ENCODE measurements around the gene CRABP2. TPM values are rescaled to one million over a fixed set of nuclear protein-coding genes. Genes with fewer than 3 reads are reported as not detected.

The CRABP2 gene
- polyA plus RNA-seq, 2 of the 4 experiments (the other 2 are of a cell fraction): 1.7 to 15.6 TPM

DNA sequence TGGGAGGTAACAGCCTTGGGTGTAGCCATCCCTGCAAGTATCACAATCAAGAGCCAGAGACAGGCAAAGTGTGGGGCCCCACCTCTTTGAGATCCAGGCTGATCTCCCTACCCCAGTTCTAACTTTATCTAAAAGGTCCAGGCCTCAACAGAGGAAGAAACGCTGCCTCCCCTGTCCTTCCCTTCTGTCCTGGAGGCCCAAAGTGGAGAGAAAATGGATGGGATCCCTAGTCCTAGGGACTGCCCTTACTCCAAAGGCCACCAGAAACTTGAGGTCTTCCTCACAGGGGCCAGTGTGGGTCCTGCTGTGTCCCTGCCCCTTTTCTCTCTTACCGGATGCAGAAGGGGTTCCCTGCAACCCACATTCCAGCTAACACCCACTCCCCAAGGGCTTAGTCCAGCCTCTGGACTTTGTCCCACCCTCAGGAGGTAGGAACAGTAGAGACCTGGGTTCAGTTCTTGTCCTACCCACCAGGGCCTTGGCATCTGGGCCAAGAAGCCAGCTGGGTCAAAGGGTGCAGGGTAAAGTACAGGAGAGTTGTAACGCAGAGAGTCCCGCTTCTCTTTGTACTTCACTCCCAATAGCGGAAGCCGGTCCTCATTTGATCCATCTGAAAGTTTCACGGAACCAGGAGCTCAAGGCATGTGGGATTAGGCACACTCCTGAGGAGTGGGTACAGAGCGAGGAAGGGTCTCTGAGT lies 44.2 kb upstream of the CRABP2 start:
- ChIA-PET CTCF (interaction anchor here (1.1 to 5.4 kb wide), 4 partner anchors 23 to 142 kb away, joined by 3 to 36 read pairs (median 4); partner anchors contain the start of gene NTRK1), POLR2A (no interaction called here)
- WGBS (ENCODE audit: missing lambda C conversion rate): 5% methylated on average over 8 of the region's 8 CpGs
- ATAC-seq (peak in 1 of 2 experiments; percentile 3; a peak in 2 of 6 replicates), DNase-seq (ENCODE audit: low read depth in 1 of 2, low spot score in 1 of 2) (peak in 1 of 2 experiments; percentile 21), FAIRE-seq (no peak)
- no peaks in the 10 kb centered on the region for H3K9me3 ChIP-seq
- H3K4me3 ChIP-seq: peak overlapping the region; percentile 92
- H3K27ac ChIP-seq: peak overlapping the region; percentile 99 to 100
- peak overlapping the region; percentile 92 for H3K4me2 ChIP-seq
- H3K4me1 ChIP-seq: peaks cover 50% of the 10 kb centered on the region
- TF ChIP-seq POLR2AphosphoS2 (conservative IDR thresholded peaks at IDR 0.05; ENCODE audit: low read length): no peak
- TF ChIP-seq JUN (IDR thresholded peaks at IDR 0.05): no peak

DNA sequence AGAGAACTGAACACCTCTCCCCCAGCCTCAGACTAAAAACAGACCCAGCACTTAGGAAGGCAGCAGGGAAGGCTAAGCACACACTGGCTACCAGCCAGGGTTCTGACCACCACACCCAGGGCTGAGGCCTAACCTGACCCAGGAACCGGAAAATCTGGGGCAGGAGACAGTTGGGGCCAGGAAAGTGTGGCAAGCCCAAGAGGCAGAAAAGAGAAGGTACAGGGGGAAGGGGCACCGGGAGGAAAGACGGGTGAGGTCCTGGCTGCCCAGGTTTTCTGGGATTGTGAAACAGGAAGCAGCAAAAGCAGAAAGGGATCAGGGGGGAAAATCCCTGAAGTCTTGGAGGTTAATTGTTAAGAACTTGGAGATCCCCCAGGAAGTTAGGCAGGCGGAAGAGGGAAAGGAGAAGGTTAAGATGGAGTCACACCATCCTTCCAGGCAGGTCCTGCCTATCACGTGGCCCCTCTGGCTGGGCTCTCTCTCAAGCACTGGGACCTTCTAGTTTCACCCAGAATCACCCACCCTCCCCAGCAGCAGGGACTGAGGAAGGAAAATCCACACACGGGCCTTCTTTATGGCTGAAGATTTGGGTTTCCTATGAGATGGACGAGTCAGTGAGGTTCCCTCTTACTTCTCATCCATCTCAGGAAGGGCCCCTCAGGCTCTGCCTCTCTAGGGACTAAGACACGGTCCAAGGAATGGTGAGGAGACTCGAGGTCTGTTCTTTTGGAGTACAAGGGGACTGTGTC lies 43.5 kb upstream of the CRABP2 start:
- Histone ChIP-seq H3K4me1 (peaks cover 50% of the 10 kb centered on the region), H3K27ac (peak overlapping the region; percentile 99 to 100), H3K4me3 (peak overlapping the region; percentile 92), H3K9me3 (no peaks in the 10 kb centered on the region), H3K4me2 (peak overlapping the region; percentile 92)
- ChIA-PET POLR2A (no interaction called here), CTCF (interaction anchor here (1.6 to 10.5 kb wide), 3 partner anchors 23 to 59 kb away, joined by 8 to 130 read pairs (median 36); partner anchors contain the start of genes ISG20L2 and METTL25B)
- peak in 1 of 2 experiments; percentile 71 for DNase-seq (ENCODE audit: low read depth in 1 of 2, low spot score in 1 of 2)
- WGBS (ENCODE audit: missing lambda C conversion rate): 3% methylated on average over 9 of the region's 9 CpGs
- peak in 1 of 2 experiments; percentile 13; a peak in 3 of 6 replicates for ATAC-seq
- no peak for FAIRE-seq
- TF ChIP-seq ESRRA (IDR thresholded peaks at IDR 0.05; ENCODE audit: borderline replicate concordance, low read length) (no peak), RAD21 (conservative IDR thresholded peaks at IDR 0.05 in 1 of 2, IDR thresholded peaks at IDR 0.05 in 1 of 2) (no peak), ZNF302 (CRISPR knock-in tag; IDR thresholded peaks at IDR 0.05) (no peak), GATA3 (IDR thresholded peaks at IDR 0.05; ENCODE audit: borderline replicate concordance) (0 out of 2 replicates have a peak, but pooled peaks have one; percentile 5), TFCP2L1 (CRISPR knock-in tag; IDR thresholded peaks at IDR 0.05) (no peak), HEYL (CRISPR knock-in tag; IDR thresholded peaks at IDR 0.05) (no peak), SMC3 (IDR thresholded peaks at IDR 0.05) (no peak), CEBPB (IDR thresholded peaks at IDR 0.05) (peak in 1 of 2 experiments; percentile 68; a peak in 2 of 4 replicates), KDM5A (IDR thresholded peaks at IDR 0.05) (no peak), SREBF2 (IDR thresholded peaks at IDR 0.05) (no peak), PHF8 (IDR thresholded peaks at IDR 0.05; ENCODE audit: borderline replicate concordance, low read depth) (no peak), EP300 (IDR thresholded peaks at IDR 0.05) (no peak), JUNB (IDR thresholded peaks at IDR 0.05) (no peak), POLR2AphosphoS2 (conservative IDR thresholded peaks at IDR 0.05; ENCODE audit: low read length) (no peak), POLR2A (IDR thresholded peaks at IDR 0.05; ENCODE audit: low read length) (no peak), FOSL2 (IDR thresholded peaks at IDR 0.05) (no peak), FOSL2 (CRISPR knock-in tag; IDR thresholded peaks at IDR 0.05) (no peak), NR3C1 (IDR thresholded peaks at IDR 0.05) (no peak), ZC3H11A (IDR thresholded peaks at IDR 0.05) (no peak), CBX2 (IDR thresholded peaks at IDR 0.05; ENCODE audit: borderline replicate concordance, low read depth) (no peak), JUN (IDR thresholded peaks at IDR 0.05) (peak in 1 of 2 experiments; percentile 24; a peak in 2 of 5 replicates)
- TF ChIP-seq, protein P1, sequence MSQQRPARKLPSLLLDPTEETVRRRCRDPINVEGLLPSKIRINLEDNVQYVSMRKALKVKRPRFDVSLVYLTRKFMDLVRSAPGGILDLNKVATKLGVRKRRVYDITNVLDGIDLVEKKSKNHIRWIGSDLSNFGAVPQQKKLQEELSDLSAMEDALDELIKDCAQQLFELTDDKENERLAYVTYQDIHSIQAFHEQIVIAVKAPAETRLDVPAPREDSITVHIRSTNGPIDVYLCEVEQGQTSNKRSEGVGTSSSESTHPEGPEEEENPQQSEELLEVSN (IDR thresholded peaks at IDR 0.05; ENCODE audit: borderline replicate concordance, low read depth): no peak; the same call in 1 of the 2 replicates
- TF ChIP-seq, protein P2, sequence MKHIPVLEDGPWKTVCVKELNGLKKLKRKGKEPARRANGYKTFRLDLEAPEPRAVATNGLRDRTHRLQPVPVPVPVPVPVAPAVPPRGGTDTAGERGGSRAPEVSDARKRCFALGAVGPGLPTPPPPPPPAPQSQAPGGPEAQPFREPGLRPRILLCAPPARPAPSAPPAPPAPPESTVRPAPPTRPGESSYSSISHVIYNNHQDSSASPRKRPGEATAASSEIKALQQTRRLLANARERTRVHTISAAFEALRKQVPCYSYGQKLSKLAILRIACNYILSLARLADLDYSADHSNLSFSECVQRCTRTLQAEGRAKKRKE (CRISPR knock-in tag; IDR thresholded peaks at IDR 0.05; ENCODE audit: low read depth): peak; percentile 80; the same call in 1 of the 2 replicates
- TF ChIP-seq, protein P3, sequence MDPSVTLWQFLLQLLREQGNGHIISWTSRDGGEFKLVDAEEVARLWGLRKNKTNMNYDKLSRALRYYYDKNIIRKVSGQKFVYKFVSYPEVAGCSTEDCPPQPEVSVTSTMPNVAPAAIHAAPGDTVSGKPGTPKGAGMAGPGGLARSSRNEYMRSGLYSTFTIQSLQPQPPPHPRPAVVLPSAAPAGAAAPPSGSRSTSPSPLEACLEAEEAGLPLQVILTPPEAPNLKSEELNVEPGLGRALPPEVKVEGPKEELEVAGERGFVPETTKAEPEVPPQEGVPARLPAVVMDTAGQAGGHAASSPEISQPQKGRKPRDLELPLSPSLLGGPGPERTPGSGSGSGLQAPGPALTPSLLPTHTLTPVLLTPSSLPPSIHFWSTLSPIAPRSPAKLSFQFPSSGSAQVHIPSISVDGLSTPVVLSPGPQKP (IDR thresholded peaks at IDR 0.05; ENCODE audit: low read depth, low read length): no peak
- TF ChIP-seq, protein P4, sequence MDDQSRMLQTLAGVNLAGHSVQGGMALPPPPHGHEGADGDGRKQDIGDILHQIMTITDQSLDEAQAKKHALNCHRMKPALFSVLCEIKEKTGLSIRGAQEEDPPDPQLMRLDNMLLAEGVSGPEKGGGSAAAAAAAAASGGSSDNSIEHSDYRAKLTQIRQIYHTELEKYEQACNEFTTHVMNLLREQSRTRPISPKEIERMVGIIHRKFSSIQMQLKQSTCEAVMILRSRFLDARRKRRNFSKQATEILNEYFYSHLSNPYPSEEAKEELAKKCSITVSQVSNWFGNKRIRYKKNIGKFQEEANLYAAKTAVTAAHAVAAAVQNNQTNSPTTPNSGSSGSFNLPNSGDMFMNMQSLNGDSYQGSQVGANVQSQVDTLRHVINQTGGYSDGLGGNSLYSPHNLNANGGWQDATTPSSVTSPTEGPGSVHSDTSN (IDR thresholded peaks at IDR 0.05): no peak
- TF ChIP-seq, protein P5, sequence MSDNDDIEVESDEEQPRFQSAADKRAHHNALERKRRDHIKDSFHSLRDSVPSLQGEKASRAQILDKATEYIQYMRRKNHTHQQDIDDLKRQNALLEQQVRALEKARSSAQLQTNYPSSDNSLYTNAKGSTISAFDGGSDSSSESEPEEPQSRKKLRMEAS (IDR thresholded peaks at IDR 0.05): peak; percentile 57
- TF ChIP-seq, protein P6, sequence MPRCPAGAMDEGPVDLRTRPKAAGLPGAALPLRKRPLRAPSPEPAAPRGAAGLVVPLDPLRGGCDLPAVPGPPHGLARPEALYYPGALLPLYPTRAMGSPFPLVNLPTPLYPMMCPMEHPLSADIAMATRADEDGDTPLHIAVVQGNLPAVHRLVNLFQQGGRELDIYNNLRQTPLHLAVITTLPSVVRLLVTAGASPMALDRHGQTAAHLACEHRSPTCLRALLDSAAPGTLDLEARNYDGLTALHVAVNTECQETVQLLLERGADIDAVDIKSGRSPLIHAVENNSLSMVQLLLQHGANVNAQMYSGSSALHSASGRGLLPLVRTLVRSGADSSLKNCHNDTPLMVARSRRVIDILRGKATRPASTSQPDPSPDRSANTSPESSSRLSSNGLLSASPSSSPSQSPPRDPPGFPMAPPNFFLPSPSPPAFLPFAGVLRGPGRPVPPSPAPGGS (IDR thresholded peaks at IDR 0.05): no peak
- TF ChIP-seq, protein P7, sequence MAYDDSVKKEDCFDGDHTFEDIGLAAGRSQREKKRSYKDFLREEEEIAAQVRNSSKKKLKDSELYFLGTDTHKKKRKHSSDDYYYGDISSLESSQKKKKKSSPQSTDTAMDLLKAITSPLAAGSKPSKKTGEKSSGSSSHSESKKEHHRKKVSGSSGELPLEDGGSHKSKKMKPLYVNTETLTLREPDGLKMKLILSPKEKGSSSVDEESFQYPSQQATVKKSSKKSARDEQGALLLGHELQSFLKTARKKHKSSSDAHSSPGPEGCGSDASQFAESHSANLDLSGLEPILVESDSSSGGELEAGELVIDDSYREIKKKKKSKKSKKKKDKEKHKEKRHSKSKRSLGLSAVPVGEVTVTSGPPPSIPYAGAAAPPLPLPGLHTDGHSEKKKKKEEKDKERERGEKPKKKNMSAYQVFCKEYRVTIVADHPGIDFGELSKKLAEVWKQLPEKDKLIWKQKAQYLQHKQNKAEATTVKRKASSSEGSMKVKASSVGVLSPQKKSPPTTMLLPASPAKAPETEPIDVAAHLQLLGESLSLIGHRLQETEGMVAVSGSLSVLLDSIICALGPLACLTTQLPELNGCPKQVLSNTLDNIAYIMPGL (CRISPR knock-in tag; IDR thresholded peaks at IDR 0.05; ENCODE audit: borderline replicate concordance): no peak
